ENCODE data around the gene FGFRL1. TPM values are rescaled to one million over a fixed set of nuclear protein-coding genes. Genes with fewer than 3 reads are reported as not detected.

FGFRL1 gene
- total RNA-seq, 2 donors from 2014 or later: 61.1 to 84.0 TPM

DNA sequence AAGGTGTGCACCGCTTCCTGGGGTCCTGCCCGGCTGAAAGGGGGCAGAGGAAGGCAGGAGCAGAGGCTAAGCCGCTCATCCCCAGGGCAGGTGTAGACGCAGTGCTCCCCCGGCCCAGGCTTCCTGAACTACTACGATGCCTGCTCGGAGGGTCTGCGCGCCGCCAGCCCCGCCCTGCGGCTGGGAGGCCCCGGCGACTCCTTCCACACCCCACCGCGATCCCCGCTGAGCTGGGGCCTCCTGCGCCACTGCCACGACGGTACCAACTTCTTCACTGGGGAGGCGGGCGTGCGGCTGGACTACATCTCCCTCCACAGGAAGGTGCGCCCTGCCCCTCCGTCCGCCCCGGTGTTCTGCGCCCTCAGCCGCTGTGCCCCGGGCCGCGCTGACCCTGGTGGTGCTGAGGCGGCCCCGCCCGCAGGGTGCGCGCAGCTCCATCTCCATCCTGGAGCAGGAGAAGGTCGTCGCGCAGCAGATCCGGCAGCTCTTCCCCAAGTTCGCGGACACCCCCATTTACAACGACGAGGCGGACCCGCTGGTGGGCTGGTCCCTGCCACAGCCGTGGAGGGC is 9.8 kb upstream of the FGFRL1 start:
- no peaks in the 10 kb centered on the region for H3K36me3 ChIP-seq
- TF ChIP-seq, protein P1, sequence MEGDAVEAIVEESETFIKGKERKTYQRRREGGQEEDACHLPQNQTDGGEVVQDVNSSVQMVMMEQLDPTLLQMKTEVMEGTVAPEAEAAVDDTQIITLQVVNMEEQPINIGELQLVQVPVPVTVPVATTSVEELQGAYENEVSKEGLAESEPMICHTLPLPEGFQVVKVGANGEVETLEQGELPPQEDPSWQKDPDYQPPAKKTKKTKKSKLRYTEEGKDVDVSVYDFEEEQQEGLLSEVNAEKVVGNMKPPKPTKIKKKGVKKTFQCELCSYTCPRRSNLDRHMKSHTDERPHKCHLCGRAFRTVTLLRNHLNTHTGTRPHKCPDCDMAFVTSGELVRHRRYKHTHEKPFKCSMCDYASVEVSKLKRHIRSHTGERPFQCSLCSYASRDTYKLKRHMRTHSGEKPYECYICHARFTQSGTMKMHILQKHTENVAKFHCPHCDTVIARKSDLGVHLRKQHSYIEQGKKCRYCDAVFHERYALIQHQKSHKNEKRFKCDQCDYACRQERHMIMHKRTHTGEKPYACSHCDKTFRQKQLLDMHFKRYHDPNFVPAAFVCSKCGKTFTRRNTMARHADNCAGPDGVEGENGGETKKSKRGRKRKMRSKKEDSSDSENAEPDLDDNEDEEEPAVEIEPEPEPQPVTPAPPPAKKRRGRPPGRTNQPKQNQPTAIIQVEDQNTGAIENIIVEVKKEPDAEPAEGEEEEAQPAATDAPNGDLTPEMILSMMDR (IDR thresholded peaks at IDR 0.05): no peak
- H3K27me3 ChIP-seq (replicated peaks; ENCODE audit: insufficient read depth): peaks cover 5% of the 10 kb centered on the region
- DNase-seq (ENCODE audit: low spot score): no peak
- no peak overlapping the region for H3K27ac ChIP-seq
- peaks cover 12 to 23% of the 10 kb centered on the region in 2 donors for H3K4me1 ChIP-seq (ENCODE audit: control insufficient read depth in 1 of 2, low read depth in 2 of 2)
- H3K4me3 ChIP-seq: no peak overlapping the region
- ATAC-seq (ENCODE audit: insufficient number of reproducible peaks, low FRiP score, low read depth): no peak
- H3K9me3 ChIP-seq: no peaks in the 10 kb centered on the region

DNA sequence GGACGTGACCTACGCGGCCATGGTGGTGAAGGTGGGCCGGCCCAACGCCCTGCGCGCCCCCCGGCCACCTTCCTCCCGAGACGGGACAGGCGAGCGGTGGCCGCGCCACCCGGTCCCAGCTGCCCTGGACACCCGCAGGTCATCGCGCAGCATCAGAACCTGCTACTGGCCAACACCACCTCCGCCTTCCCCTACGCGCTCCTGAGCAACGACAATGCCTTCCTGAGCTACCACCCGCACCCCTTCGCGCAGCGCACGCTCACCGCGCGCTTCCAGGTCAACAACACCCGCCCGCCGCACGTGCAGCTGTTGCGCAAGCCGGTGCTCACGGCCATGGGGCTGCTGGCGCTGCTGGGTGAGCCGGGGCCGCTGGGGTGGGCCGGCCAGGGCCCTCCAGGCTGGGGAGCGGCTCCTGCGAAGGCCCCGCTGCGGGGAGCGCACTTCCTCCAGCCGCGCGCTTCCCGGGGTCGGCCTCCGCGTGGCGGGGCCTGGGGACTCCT is 9.2 kb upstream of the FGFRL1 start:
- Histone ChIP-seq H3K4me3 (no peak overlapping the region), H3K4me1 (ENCODE audit: control insufficient read depth in 1 of 2, low read depth in 2 of 2) (peaks cover 12 to 23% of the 10 kb centered on the region in 2 donors), H3K36me3 (no peaks in the 10 kb centered on the region), H3K9me3 (no peaks in the 10 kb centered on the region), H3K27ac (no peak overlapping the region), H3K27me3 (replicated peaks; ENCODE audit: insufficient read depth) (peaks cover 5% of the 10 kb centered on the region)
- DNase-seq (ENCODE audit: low spot score) (no peak), ATAC-seq (ENCODE audit: insufficient number of reproducible peaks, low FRiP score, low read depth) (no peak)
- TF ChIP-seq, protein P1 (IDR thresholded peaks at IDR 0.05): no peak

DNA sequence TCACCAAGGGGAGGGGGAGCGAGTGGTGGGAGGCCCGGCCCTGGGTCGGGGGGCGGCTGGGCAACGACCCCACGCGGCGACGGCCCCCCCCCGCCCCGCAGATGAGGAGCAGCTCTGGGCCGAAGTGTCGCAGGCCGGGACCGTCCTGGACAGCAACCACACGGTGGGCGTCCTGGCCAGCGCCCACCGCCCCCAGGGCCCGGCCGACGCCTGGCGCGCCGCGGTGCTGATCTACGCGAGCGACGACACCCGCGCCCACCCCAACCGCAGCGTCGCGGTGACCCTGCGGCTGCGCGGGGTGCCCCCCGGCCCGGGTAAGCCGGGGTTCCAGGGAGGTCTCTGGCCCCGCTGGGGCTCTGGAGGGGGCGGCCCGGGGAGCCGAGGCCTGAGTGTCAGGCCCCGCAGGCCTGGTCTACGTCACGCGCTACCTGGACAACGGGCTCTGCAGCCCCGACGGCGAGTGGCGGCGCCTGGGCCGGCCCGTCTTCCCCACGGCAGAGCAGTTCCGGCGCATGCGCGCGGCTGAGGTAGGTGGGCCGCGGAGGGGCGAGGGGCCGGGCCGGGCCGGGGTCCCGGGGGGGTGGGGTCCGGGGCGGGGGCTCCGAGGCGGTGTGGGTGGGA is 8.7 kb upstream of the FGFRL1 start:
- H3K9me3 ChIP-seq: no peaks in the 10 kb centered on the region
- no peak overlapping the region for H3K4me3 ChIP-seq
- TF ChIP-seq, protein P1 (IDR thresholded peaks at IDR 0.05): no peak
- peaks cover 2% of the 10 kb centered on the region for H3K27me3 ChIP-seq (replicated peaks; ENCODE audit: insufficient read depth)
- no peak overlapping the region for H3K27ac ChIP-seq
- no peak for DNase-seq (ENCODE audit: low spot score)
- H3K36me3 ChIP-seq: no peaks in the 10 kb centered on the region
- ATAC-seq (ENCODE audit: insufficient number of reproducible peaks, low FRiP score, low read depth): no peak
- peaks cover 9 to 18% of the 10 kb centered on the region in 2 donors for H3K4me1 ChIP-seq (ENCODE audit: control insufficient read depth in 1 of 2, low read depth in 2 of 2)

DNA sequence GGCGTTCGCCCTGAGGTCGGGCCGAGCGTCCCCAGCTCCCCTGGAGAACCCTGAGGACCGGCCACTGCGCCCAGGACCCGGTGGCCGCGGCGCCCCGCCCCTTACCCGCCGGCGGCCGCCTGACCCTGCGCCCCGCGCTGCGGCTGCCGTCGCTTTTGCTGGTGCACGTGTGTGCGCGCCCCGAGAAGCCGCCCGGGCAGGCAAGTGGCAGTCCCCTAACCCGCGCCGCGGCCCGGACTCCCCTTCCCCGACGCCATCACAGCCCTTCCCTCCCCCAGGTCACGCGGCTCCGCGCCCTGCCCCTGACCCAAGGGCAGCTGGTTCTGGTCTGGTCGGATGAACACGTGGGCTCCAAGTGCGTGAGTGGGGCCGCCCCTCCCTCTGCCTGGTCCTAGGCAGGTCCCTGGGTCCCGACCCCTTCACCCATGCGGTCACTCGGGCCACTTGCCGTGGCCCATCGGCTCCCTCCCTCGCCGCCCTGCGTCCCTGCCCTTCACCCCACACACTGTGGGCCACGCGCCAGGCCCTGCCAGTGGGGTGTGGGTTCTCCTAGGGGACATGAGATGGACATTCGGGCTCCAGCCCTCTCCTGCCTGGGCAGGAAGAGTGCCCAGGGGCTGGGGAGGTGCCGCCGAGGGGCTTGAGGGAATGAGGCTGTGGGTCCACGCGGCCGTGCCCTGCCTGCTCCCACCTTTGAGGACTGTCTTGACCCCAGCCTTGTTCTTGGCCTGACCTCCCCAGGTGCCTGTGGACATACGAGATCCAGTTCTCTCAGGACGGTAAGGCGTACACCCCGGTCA is 8.0 kb upstream of the FGFRL1 start:
- Histone ChIP-seq H3K4me3 (no peak overlapping the region), H3K27me3 (replicated peaks; ENCODE audit: insufficient read depth) (no peaks in the 10 kb centered on the region), H3K4me1 (ENCODE audit: control insufficient read depth in 1 of 2, low read depth in 2 of 2) (peaks cover 6 to 14% of the 10 kb centered on the region in 2 donors), H3K9me3 (no peaks in the 10 kb centered on the region), H3K27ac (no peak overlapping the region), H3K36me3 (no peaks in the 10 kb centered on the region)
- DNase-seq (ENCODE audit: low spot score) (no peak), ATAC-seq (ENCODE audit: insufficient number of reproducible peaks, low FRiP score, low read depth) (no peak)
- TF ChIP-seq, protein P1 (IDR thresholded peaks at IDR 0.05): no peak

DNA sequence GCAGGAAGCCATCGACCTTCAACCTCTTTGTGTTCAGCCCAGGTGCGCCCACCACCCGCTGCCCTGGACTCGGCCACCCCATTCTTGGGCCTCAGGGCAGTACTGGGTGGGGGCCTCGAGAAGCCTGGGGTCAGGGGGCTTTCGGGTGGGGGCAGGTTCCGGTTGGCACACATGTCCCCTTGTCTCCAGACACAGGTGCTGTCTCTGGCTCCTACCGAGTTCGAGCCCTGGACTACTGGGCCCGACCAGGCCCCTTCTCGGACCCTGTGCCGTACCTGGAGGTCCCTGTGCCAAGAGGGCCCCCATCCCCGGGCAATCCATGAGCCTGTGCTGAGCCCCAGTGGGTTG is 7.4 kb upstream of the FGFRL1 start:
- peaks cover 6 to 19% of the 10 kb centered on the region in 2 donors for H3K4me1 ChIP-seq (ENCODE audit: control insufficient read depth in 1 of 2, low read depth in 2 of 2)
- H3K27ac ChIP-seq: no peak overlapping the region
- TF ChIP-seq, protein P1 (IDR thresholded peaks at IDR 0.05): no peak
- no peaks in the 10 kb centered on the region for H3K36me3 ChIP-seq
- ATAC-seq (ENCODE audit: insufficient number of reproducible peaks, low FRiP score, low read depth) (no peak), DNase-seq (ENCODE audit: low spot score) (no peak)
- H3K9me3 ChIP-seq: no peaks in the 10 kb centered on the region
- no peak overlapping the region for H3K4me3 ChIP-seq
- H3K27me3 ChIP-seq (replicated peaks; ENCODE audit: insufficient read depth): no peaks in the 10 kb centered on the region

Data from thoracic aorta (tissue), 2 donors.